Esophagus muscularis mucosa (tissue), 4 donors: ENCODE results near the gene TBC1D16. TPM values are rescaled to one million over a fixed set of nuclear protein-coding genes. Genes with fewer than 3 reads are reported as not detected.

Experiments
- DNase-seq: peaks from one replicate; pipeline ENCODE4 v3.0.0-alpha.2; 2017; ENCODE audit errors: extremely low spot score
- H3K27ac ChIP-seq, 4 donors: fragments of 200-600 bp; sonication (generic); replicated peaks in 1 of 4; 1 replicate in 3 of 4; 2 replicates in 1 of 4; pipeline ENCODE4 v1.5.1; 2016 to 2019; ENCODE audit warnings: mild to moderate bottlenecking in 1 of 4
- H3K27me3 ChIP-seq, 4 donors: fragments of 200-600 bp; sonication (generic); one replicate each; pipeline versions ENCODE4 v1.5.1 to v1.6.0; 2016 to 2019
- H3K36me3 ChIP-seq, 4 donors: fragments of 200-600 bp; sonication (generic); one replicate each; pipeline ENCODE4 v1.5.1; 2016 to 2019
- H3K4me1 ChIP-seq, 4 donors: fragments of 200-600 bp; sonication (generic); one replicate each; pipeline ENCODE4 v1.5.1; 2016 to 2019
- H3K4me3 ChIP-seq, 4 donors: fragments of 200-600 bp; sonication (generic); 1 replicate in 2 of 4; 2 replicates in 2 of 4; pipeline ENCODE4 v1.5.1; 2016 to 2019; ENCODE audit warnings: mild to moderate bottlenecking in 4 of 4, moderate library complexity in 1 of 4
- H3K9me3 ChIP-seq, 4 donors: fragments of 200-600 bp; sonication (generic); 1 replicate in 3 of 4; 2 replicates in 1 of 4; pipeline ENCODE4 v1.5.1; 2016 to 2019
- EP300 ChIP-seq: sonication (generic); formaldehyde crosslinking; IDR thresholded peaks from one replicate; pipeline ENCODE4 v1.6.1; 2017; ENCODE audit warnings: antibody characterized with exemption
- POLR2A ChIP-seq: fragments of 450-650 bp; IDR thresholded peaks from one replicate; pipeline ENCODE4 v1.6.1; 2017; ENCODE audit warnings: antibody characterized with exemption, moderate library complexity, mild to moderate bottlenecking, low read depth
- POLR2AphosphoS5 ChIP-seq, 2 donors: sonication (generic); formaldehyde crosslinking; IDR thresholded peaks; one replicate each; pipeline ENCODE4 v1.6.1; 2017; ENCODE audit warnings: antibody characterized with exemption in 2 of 2
- WGBS: methylation state at CpG from one replicate; pipeline ENCODE4 v1.1.5; 2018; 5-methylcytosine and 5-hydroxymethylcytosine counted together
- intact Hi-C: fragments of 100-400 bp; cut with DNase I; formaldehyde crosslinking; loops from one replicate; pipeline ENCODE4 v1.15.1; 2023
- total RNA-seq, 4 donors: library from RNA; depleted of rRNA; stranded (reverse); fragments of >200 nt; gene quantifications; one replicate each; pipeline versions ENCODE4 v1.1.0 to v1.2.1, GENCODE V29; 2016
- TF ChIP-seq, protein P1 (sequence below), 3 experiments: fragments of 200-600 bp in 2 of 3; fragments of 450-650 bp in 1 of 3; sonication (generic) in 2 of 3; IDR thresholded peaks; one replicate each; pipeline ENCODE4 v1.5.1; 2017 to 2019; ENCODE audit warnings: antibody characterized with exemption in 3 of 3, mild to moderate bottlenecking in 2 of 3, moderate library complexity in 1 of 3

Gene TBC1D16
- total RNA-seq, 4 donors from 2014 or later = 30.3 to 37.4 (median 33.2) TPM

DNA sequence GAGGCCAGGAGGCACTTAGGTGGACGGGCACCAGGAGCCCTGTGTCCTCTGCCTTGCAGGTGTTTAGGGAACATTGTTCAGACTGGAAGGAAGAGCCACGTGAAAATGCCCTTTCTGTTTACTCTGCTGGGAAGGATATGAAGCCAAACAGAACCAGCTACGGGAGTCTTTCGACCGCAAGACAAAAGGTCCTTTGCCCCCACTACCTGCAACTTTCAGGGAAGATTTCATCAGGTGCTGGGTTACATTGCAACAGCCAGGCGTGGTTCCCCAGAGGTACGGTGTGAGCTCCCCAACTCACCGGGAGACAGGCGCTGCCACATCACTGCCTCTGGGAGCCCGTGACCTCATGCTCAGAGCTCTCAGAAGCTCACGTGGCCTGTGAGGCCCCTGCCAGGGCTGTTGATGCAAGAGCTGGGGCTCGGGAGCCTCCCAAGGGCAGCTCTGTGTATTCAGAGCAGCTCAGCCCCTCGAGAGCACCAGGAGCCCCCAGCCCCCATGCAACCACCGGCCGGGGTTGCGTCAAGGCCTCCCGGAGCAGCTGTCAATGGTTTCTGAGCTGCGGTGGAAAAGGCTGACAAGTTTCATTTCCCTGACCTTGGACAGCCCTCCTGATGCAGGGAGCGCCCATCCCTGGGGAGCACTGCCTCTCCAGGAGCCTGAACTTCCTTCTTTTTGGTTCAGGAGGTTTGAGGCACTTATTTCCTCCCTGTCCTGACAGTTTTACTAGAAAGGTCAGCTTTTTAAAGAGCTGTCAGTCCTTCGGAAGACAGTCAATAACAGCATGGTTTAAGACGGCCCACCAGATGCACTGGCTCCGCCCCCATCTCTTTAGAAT is 42.1 kb downstream of the TBC1D16 start:
- no peak for DNase-seq
- Histone ChIP-seq H3K27ac (peak overlapping the region in 2 of 4 donors; percentile 10 to 42), H3K27me3 (no peaks in the 10 kb centered on the region), H3K9me3 (no peaks in the 10 kb centered on the region), H3K4me1 (peaks cover 28 to 36% (median 33%) of the 10 kb centered on the region in 4 donors), H3K36me3 (no peaks in the 10 kb centered on the region), H3K4me3 (no peak overlapping the region)
- TF ChIP-seq, protein P1, sequence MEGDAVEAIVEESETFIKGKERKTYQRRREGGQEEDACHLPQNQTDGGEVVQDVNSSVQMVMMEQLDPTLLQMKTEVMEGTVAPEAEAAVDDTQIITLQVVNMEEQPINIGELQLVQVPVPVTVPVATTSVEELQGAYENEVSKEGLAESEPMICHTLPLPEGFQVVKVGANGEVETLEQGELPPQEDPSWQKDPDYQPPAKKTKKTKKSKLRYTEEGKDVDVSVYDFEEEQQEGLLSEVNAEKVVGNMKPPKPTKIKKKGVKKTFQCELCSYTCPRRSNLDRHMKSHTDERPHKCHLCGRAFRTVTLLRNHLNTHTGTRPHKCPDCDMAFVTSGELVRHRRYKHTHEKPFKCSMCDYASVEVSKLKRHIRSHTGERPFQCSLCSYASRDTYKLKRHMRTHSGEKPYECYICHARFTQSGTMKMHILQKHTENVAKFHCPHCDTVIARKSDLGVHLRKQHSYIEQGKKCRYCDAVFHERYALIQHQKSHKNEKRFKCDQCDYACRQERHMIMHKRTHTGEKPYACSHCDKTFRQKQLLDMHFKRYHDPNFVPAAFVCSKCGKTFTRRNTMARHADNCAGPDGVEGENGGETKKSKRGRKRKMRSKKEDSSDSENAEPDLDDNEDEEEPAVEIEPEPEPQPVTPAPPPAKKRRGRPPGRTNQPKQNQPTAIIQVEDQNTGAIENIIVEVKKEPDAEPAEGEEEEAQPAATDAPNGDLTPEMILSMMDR (IDR thresholded peaks at IDR 0.05) = no peak
- TF ChIP-seq POLR2AphosphoS5 (IDR thresholded peaks at IDR 0.05) = peak in 1 of 2 donors; percentile 59
- intact Hi-C loops = no loop called here
- 77% methylated on average over 21 of the region's 22 CpGs for WGBS

DNA sequence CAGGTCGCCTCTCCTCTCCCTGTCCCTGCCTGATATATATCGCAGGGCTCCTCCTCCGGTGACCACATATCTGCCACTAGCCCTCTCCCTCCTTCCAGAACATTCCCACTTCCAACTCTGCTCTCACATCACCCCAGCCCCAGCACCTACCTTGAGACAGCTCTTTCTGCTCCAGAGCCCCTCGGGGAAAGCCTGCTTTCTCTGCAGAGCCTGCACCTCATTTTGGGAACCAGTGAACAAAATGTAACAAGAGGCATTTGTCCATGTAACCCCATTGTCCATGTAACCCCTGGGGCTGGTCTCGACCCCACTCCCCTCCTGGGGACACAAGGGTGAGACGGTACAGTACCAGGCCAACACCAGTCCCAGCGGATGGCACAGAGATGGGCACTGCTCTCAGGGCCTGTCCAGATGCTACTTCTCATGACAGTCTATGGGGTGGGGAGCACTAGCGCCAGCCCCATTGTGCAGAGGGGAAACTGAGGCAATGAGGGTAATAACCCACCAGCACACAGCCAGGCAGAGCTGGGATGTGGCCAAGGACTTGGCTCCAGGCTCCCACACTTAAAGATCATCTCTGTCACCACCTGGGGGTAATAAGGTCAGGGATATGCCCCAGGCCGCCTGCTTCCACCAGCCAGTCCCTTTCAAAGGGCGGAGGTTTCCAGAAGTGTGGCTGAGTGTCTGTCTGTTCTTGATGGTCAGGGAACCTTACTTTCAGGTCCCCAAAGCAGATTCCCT is 42.9 kb downstream of the TBC1D16 start:
- WGBS = 71% methylated on average over 10 of the region's 10 CpGs
- TF ChIP-seq POLR2A = no peak
- TF ChIP-seq, protein P1 (IDR thresholded peaks at IDR 0.05) = no peak
- TF ChIP-seq EP300 = no peak
- no peak for TF ChIP-seq POLR2AphosphoS5 (IDR thresholded peaks at IDR 0.05)
- Histone ChIP-seq H3K4me1 (peaks cover 28 to 42% (median 39%) of the 10 kb centered on the region in 4 donors), H3K27me3 (no peaks in the 10 kb centered on the region), H3K36me3 (no peaks in the 10 kb centered on the region), H3K9me3 (no peaks in the 10 kb centered on the region), H3K27ac (peak overlapping the region in 3 of 4 donors; percentile 5 to 42 (median 8)), H3K4me3 (peak overlapping the region; percentile 50 to 57 (median 54))
- intact Hi-C loops = no loop called here
- no peak for DNase-seq

DNA sequence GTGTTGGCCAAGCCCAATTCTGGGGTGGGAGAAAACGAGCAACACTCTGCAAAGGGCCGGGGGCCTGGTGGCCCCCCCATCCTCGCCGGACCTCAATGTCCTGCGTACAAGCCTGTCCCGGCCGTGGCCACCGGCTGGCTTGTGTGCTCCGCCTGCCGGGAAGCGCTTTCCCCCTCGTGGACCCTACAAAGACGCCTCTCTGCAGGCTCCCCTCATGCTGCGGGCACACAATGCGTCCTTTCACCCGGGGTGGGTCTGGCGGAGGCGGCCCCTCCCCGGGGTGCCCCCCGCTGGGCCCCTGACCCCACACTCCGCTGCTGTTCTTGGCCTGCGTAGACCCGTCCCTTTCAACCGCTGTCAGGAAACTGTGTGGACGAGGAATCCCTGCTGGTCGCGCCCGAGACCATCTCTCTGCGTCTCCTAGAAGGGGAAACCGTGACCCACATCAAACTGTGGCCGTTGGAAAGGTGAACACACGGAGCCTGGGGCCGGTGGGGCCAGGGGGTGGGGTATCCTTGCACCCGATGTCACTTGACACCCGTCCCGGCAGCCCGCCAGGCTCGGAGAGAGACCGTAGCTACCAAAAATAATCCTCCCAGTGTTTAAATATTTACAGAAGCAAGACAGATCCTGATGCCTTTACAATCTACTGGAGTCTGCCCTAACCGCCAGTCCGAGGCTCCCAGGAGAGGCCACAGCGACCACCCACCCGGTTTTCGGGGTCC is 43.6 kb downstream of the TBC1D16 start:
- no peaks in the 10 kb centered on the region for H3K36me3 ChIP-seq
- 10% methylated on average over 33 of the region's 44 CpGs for WGBS
- TF ChIP-seq POLR2AphosphoS5 (IDR thresholded peaks at IDR 0.05) (no peak), POLR2A (no peak)
- TF ChIP-seq, protein P1 (IDR thresholded peaks at IDR 0.05) = peak in 1 of 3 experiments; percentile 33
- H3K9me3 ChIP-seq = no peaks in the 10 kb centered on the region
- DNase-seq = no peak
- H3K27ac ChIP-seq = peak overlapping the region in 2 of 4 donors; percentile 8 to 42
- H3K27me3 ChIP-seq = no peaks in the 10 kb centered on the region
- peaks cover 28 to 49% (median 46%) of the 10 kb centered on the region in 4 donors for H3K4me1 ChIP-seq
- intact Hi-C loops = loop anchor here (2.0 kb wide), 3 partner anchors 147 to 251 kb away; no protein-coding TSS in a partner anchor
- H3K4me3 ChIP-seq = peak overlapping the region; percentile 50 to 57 (median 54)

DNA sequence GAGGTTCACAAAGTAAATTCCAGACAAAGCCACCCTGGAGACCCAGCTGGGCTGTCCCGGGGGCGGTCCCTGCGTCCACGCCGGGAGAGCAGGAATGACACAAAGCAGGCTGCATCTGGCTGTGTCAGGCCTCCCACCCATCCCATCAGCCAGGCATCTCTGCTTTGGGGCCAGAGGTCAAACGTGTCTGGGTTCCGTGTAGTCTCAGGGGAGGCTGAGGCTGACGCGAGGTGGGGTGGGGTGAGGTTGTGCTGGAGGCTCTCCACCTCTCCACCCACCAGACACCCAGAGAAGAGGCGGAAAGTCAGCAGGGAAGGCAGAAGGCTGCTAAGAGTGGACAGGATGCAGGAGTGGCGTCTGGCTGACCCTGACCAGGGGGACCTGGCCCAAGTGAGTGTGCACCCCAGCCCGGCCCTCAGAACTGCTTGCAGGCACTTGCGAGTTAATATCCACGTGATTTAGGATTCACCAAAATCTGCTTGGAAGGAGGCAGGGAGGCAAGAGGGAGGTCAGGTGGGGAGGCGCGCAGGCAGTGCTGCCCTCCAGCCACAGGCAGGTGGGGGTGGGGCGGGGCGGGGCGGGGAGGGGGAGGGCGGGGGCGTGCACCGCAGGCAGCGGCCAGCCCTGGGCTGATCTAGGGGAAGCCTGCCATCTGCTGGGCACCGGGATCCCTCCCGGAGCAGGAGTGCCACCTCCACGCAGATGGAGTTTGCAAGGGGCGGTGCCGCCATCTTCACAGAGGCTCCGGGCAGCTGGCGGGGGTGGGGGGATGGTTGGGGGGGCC is 44.3 kb downstream of the TBC1D16 start:
- peak overlapping the region in 1 of 4 donors; percentile 42 for H3K27ac ChIP-seq

More for the DNA sequence above, 44.3 kb downstream of the TBC1D16 start:
- H3K4me3 ChIP-seq = peak overlapping the region; percentile 50 to 57 (median 54)
- TF ChIP-seq, protein P1 (IDR thresholded peaks at IDR 0.05) = peak in 2 of 3 experiments; percentile 73 to 75
- TF ChIP-seq EP300 = no peak
- TF ChIP-seq POLR2A = no peak
- no peak for TF ChIP-seq POLR2AphosphoS5 (IDR thresholded peaks at IDR 0.05)
- DNase-seq = peak; percentile 95
- H3K36me3 ChIP-seq = no peaks in the 10 kb centered on the region
- WGBS = 77% methylated on average over 7 of the region's 30 CpGs
- peaks cover 28 to 53% (median 52%) of the 10 kb centered on the region in 4 donors for H3K4me1 ChIP-seq
- intact Hi-C loops = loop anchor here (2.0 kb wide), 3 partner anchors 147 to 251 kb away; no protein-coding TSS in a partner anchor
- no peaks in the 10 kb centered on the region for H3K27me3 ChIP-seq
- no peaks in the 10 kb centered on the region for H3K9me3 ChIP-seq
